ENCODE measurements around the gene ADAMTS17. TPM values are rescaled to one million over a fixed set of nuclear protein-coding genes. Genes with fewer than 3 reads are reported as not detected.
A peak's percentile ranks its signal among the peaks of the same experiment; 100 is the strongest.

ADAMTS17 gene
- total RNA-seq, 1 experiment from 2014 or later = 7.7 TPM

DNA sequence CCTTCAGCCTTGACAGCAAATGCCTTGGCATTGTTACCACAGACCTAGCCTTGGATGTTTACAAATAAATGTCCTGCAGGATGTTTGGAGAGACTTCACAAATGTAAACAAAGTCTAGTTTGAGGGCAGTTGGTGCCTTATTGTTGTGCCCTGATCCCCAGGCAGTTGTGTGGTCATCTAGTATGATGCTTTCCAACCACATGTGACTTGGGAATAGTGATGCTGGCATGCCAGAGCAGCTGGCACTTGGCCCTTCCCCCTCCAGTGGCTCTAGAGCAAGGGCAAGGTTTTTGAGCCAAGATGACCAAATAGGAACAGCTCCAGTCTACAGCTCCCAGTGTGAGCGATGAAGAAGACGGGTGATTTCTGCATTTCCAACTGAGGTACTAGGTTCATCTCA lies 258.2 kb downstream of the ADAMTS17 start:
- no TSS peak for BruUV-seq (replicated peaks)
- TF ChIP-seq, protein P1, sequence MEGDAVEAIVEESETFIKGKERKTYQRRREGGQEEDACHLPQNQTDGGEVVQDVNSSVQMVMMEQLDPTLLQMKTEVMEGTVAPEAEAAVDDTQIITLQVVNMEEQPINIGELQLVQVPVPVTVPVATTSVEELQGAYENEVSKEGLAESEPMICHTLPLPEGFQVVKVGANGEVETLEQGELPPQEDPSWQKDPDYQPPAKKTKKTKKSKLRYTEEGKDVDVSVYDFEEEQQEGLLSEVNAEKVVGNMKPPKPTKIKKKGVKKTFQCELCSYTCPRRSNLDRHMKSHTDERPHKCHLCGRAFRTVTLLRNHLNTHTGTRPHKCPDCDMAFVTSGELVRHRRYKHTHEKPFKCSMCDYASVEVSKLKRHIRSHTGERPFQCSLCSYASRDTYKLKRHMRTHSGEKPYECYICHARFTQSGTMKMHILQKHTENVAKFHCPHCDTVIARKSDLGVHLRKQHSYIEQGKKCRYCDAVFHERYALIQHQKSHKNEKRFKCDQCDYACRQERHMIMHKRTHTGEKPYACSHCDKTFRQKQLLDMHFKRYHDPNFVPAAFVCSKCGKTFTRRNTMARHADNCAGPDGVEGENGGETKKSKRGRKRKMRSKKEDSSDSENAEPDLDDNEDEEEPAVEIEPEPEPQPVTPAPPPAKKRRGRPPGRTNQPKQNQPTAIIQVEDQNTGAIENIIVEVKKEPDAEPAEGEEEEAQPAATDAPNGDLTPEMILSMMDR (IDR thresholded peaks at IDR 0.05; ENCODE audit: unreplicated experiment) = no peak
- Mint-ChIP-seq H3K36me3 (ENCODE audit: insufficient read depth, unreplicated experiment) (no peaks in the 10 kb centered on the region), H3K4me3 (ENCODE audit: unreplicated experiment) (no peak overlapping the region), H3K9me3 (ENCODE audit: unreplicated experiment) (peaks cover 8% of the 10 kb centered on the region), H3K27me3 (ENCODE audit: insufficient read depth, unreplicated experiment) (no peaks in the 10 kb centered on the region), H3K4me1 (ENCODE audit: insufficient read depth, unreplicated experiment) (peaks cover 10% of the 10 kb centered on the region), H3K27ac (ENCODE audit: low read depth, unreplicated experiment) (no peak overlapping the region)
- ChIA-PET CTCF (no interaction called here), POLR2A (no interaction called here)
- intact Hi-C loops (cut with micrococcal nuclease) = no loop called here
- DNase-seq (ENCODE audit: unreplicated experiment) = no peak

DNA sequence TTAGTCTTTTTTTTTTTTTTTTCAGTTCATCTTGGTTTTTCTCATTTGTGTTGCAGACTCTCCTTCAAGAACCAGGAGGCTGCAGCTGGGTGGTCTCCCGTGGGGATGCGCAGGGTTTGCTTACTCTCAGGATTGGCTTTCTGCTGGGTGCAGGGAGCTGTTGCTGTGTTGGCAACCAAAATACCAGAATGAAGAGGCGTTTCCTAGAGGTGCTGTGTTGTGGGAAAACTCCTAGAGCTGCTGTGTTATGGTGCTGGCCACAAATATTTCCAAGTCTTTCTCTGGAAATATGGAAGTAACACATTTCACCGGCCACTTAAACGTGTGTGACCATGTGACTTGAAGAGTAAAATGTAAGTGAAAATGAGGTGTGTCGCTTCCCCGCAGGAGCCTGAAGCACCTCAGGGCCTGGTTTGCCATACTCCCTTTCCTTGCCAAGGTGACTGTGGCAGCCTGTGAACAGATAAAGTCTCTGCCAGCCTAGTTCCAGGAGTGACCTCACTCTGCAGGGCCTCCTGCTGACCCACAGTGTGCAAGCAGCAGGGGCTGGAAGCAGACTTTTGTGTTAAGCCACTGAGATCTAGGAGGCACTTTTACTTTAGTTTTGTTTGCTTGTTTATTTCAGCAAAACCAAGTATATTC lies 258.9 kb downstream of the ADAMTS17 start:
- Mint-ChIP-seq H3K9me3 (ENCODE audit: unreplicated experiment) (peaks cover 8% of the 10 kb centered on the region), H3K36me3 (ENCODE audit: insufficient read depth, unreplicated experiment) (no peaks in the 10 kb centered on the region), H3K27ac (ENCODE audit: low read depth, unreplicated experiment) (no peak overlapping the region), H3K4me1 (ENCODE audit: insufficient read depth, unreplicated experiment) (peaks cover 15% of the 10 kb centered on the region), H3K4me3 (ENCODE audit: unreplicated experiment) (no peak overlapping the region), H3K27me3 (ENCODE audit: insufficient read depth, unreplicated experiment) (no peaks in the 10 kb centered on the region)
- intact Hi-C loops (cut with micrococcal nuclease) = no loop called here
- CTCF ChIA-PET = no interaction called here
- no peak for DNase-seq (ENCODE audit: unreplicated experiment)
- no TSS peak for BruUV-seq (replicated peaks)
- TF ChIP-seq, protein P1 (IDR thresholded peaks at IDR 0.05; ENCODE audit: unreplicated experiment) = no peak
- POLR2A ChIA-PET = no interaction called here

GRCh38 chr15:100081454-100081853 lies 260.3 kb downstream of the ADAMTS17 start:
- intact Hi-C loops (cut with micrococcal nuclease) = no loop called here
- peaks cover 8% of the 10 kb centered on the region for H3K9me3 Mint-ChIP-seq (ENCODE audit: unreplicated experiment)
- TF ChIP-seq, protein P1 (IDR thresholded peaks at IDR 0.05; ENCODE audit: unreplicated experiment) = no peak
- H3K4me3 Mint-ChIP-seq (ENCODE audit: unreplicated experiment) = no peak overlapping the region
- no TSS peak for BruUV-seq (replicated peaks)
- ChIA-PET POLR2A (interaction anchor here (0.6 to 0.7 kb wide), 2 partner anchors 230 to 290 kb away, joined by 3 read pairs; no protein-coding TSS in a partner anchor), CTCF (interaction anchor here (1.1 kb wide), 1 partner anchor 34 kb away, joined by 3 read pairs; no protein-coding TSS in a partner anchor)
- no peaks in the 10 kb centered on the region for H3K27me3 Mint-ChIP-seq (ENCODE audit: insufficient read depth, unreplicated experiment)
- no peak overlapping the region for H3K27ac Mint-ChIP-seq (ENCODE audit: low read depth, unreplicated experiment)
- H3K4me1 Mint-ChIP-seq (ENCODE audit: insufficient read depth, unreplicated experiment) = peaks cover 20% of the 10 kb centered on the region
- H3K36me3 Mint-ChIP-seq (ENCODE audit: insufficient read depth, unreplicated experiment) = no peaks in the 10 kb centered on the region
- DNase-seq (ENCODE audit: unreplicated experiment) = no peak

DNA sequence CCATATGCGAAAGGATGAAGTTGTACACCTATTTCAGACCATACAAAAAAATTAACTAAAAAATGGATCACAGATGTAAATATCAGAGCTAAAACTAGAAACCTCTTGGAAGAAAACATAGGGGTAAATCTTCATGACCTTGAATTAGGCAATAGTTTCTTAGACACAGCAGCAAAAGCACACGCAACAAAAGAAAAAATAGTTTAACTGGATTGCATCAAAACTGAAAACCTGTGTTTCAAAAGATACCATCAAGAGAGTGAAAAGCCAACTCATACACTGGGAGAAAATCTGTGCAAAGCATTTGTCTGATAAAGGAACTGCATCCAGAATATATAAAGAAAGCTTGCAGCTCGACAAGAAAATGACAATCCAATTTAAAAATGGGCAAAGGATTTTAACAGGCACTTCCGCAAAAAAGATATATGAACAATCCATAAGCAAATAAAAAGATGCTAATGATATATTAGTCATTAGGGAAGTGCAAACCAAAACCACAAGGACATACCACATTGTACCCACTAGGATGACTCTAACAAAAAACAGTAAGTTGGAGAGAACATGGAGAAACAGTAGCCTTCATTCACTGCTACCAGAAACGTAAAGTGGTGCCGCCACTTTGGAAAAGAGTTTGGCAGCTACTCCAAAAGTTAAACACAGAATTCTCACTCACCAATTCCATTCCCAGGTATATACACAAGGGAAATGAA lies 263.1 kb downstream of the ADAMTS17 start:
- H3K9me3 Mint-ChIP-seq (ENCODE audit: unreplicated experiment) = no peaks in the 10 kb centered on the region
- no TSS peak for BruUV-seq (replicated peaks)
- peaks cover 6% of the 10 kb centered on the region for H3K36me3 Mint-ChIP-seq (ENCODE audit: insufficient read depth, unreplicated experiment)
- ChIA-PET CTCF (interaction anchor here (0.6 to 1.0 kb wide), 2 partner anchors 45 to 271 kb away, joined by 3 to 4 read pairs; no protein-coding TSS in a partner anchor), POLR2A (interaction anchor here (0.6 to 1.3 kb wide), 6 partner anchors 11 to 99 kb away, joined by 3 to 5 read pairs (median 3); no protein-coding TSS in a partner anchor)
- peak overlapping the region; percentile 74 for H3K27ac Mint-ChIP-seq (ENCODE audit: low read depth, unreplicated experiment)
- intact Hi-C loops (cut with micrococcal nuclease) = no loop called here
- DNase-seq (ENCODE audit: unreplicated experiment) = peak; percentile 49
- TF ChIP-seq, protein P1 (IDR thresholded peaks at IDR 0.05; ENCODE audit: unreplicated experiment) = no peak
- H3K27me3 Mint-ChIP-seq (ENCODE audit: insufficient read depth, unreplicated experiment) = no peaks in the 10 kb centered on the region
- peaks cover 26% of the 10 kb centered on the region for H3K4me1 Mint-ChIP-seq (ENCODE audit: insufficient read depth, unreplicated experiment)
- peak overlapping the region; percentile 47 for H3K4me3 Mint-ChIP-seq (ENCODE audit: unreplicated experiment)

All from MCF 10A (cell line).